Neural progenitor cell (in vitro differentiated cells): ENCODE measurements around the gene HAT1.

Experiments
- EZH2 ChIP-seq: fragments of 200-600 bp; sonication (generic); IDR thresholded peaks from 2 replicates; pipeline ENCODE4 v1.6.1; 2017; ENCODE audit warnings: antibody characterized with exemption, mild to moderate bottlenecking, moderate library complexity
- EZH2phosphoT487 ChIP-seq: fragments of 200-600 bp; sonication (generic); IDR thresholded peaks from 2 replicates; pipeline ENCODE4 v1.6.1; 2017; ENCODE audit warnings: antibody characterized with exemption
- TF ChIP-seq, protein P1 (sequence below): fragments of 200-600 bp; sonication (generic); IDR thresholded peaks from 2 replicates; pipeline ENCODE4 v1.5.1; 2017; ENCODE audit warnings: antibody characterized with exemption, mild to moderate bottlenecking

DNA sequence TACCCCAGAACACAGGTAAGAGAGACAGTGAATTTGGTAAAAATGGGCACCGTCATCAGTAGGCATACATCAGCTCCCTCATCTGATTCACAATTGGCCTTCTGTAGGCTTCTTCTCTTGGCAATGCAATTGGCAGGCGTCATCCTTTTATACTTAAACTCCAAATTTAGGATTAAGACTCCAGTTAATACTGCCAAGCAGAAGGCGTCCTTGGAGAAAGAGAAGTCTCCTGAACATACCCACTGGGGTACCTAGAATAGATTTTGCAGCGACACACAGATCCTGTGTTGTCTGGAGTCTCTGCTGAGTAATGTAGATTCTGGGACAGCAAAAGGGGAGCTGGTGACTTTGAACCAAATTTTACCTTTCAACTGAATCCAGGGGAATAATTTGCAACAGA lies 76.9 kb downstream of the HAT1 start:
- TF ChIP-seq, protein P1, sequence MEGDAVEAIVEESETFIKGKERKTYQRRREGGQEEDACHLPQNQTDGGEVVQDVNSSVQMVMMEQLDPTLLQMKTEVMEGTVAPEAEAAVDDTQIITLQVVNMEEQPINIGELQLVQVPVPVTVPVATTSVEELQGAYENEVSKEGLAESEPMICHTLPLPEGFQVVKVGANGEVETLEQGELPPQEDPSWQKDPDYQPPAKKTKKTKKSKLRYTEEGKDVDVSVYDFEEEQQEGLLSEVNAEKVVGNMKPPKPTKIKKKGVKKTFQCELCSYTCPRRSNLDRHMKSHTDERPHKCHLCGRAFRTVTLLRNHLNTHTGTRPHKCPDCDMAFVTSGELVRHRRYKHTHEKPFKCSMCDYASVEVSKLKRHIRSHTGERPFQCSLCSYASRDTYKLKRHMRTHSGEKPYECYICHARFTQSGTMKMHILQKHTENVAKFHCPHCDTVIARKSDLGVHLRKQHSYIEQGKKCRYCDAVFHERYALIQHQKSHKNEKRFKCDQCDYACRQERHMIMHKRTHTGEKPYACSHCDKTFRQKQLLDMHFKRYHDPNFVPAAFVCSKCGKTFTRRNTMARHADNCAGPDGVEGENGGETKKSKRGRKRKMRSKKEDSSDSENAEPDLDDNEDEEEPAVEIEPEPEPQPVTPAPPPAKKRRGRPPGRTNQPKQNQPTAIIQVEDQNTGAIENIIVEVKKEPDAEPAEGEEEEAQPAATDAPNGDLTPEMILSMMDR = no peak
- TF ChIP-seq EZH2phosphoT487 (no peak), EZH2 (no peak)
